ENCODE data around the gene NPLOC4. TPM values are rescaled to one million over a fixed set of nuclear protein-coding genes. Genes with fewer than 3 reads are reported as not detected.

The NPLOC4 gene
- total and polyA plus RNA-seq, 2 of the 13 experiments (the other 11 are each of a cell fraction or from before 2014, with no cell fraction given), result 57.0 to 97.0 TPM

- no peak for TF ChIP-seq RAD21 (CRISPR knock-in tag; IDR thresholded peaks at IDR 0.05)
- no peak for TF ChIP-seq ZNF143 (CRISPR knock-in tag; IDR thresholded peaks at IDR 0.05)
- no peak for TF ChIP-seq SMARCC2 (IDR thresholded peaks at IDR 0.05)
- no peak for TF ChIP-seq ZFYVE20 (CRISPR knock-in tag; IDR thresholded peaks at IDR 0.05; ENCODE audit: borderline replicate concordance, low read depth)
- no peak for TF ChIP-seq ARID3A (IDR thresholded peaks at IDR 0.05; ENCODE audit: low read depth, low read length)
- TF ChIP-seq MTF2 (CRISPR knock-in tag; IDR thresholded peaks at IDR 0.05; ENCODE audit: borderline replicate concordance), result no peak
- no peak for TF ChIP-seq ZNF329 (CRISPR knock-in tag; IDR thresholded peaks at IDR 0.05; ENCODE audit: low read depth)
- no peak for TF ChIP-seq ZSCAN30 (CRISPR knock-in tag; IDR thresholded peaks at IDR 0.05)
- no peak for TF ChIP-seq ZNF430 (CRISPR knock-in tag; IDR thresholded peaks at IDR 0.05)
- TF ChIP-seq ZNF350 (CRISPR knock-in tag; IDR thresholded peaks at IDR 0.05; ENCODE audit: borderline replicate concordance, low read depth), result no peak
- TF ChIP-seq DMAP1 (CRISPR knock-in tag; IDR thresholded peaks at IDR 0.05), result 0 out of 2 replicates have a peak, but pooled peaks have one; percentile 20
- TF ChIP-seq ZNF552 (CRISPR knock-in tag; IDR thresholded peaks at IDR 0.05; ENCODE audit: borderline replicate concordance), result no peak
- no peak for TF ChIP-seq E2F5 (CRISPR knock-in tag; conservative IDR thresholded peaks at IDR 0.05)
- peak; percentile 25; the same call in 1 of the 2 replicates for TF ChIP-seq ZGPAT (CRISPR knock-in tag; IDR thresholded peaks at IDR 0.05)
- peak; percentile 69; the same call in 1 of the 2 replicates for TF ChIP-seq SOX5 (CRISPR knock-in tag; IDR thresholded peaks at IDR 0.05; ENCODE audit: borderline replicate concordance)
- peak; percentile 7; the same call in 1 of the 2 replicates for TF ChIP-seq TFAP4 (IDR thresholded peaks at IDR 0.05; ENCODE audit: borderline replicate concordance, low read depth)
- no peak for TF ChIP-seq RFXAP (CRISPR knock-in tag; IDR thresholded peaks at IDR 0.05; ENCODE audit: borderline replicate concordance)
- TF ChIP-seq ZNF30 (CRISPR knock-in tag; IDR thresholded peaks at IDR 0.05), result no peak
- TF ChIP-seq NR3C1 (CRISPR knock-in tag; IDR thresholded peaks at IDR 0.05), result no peak
- TF ChIP-seq ZNF253 (CRISPR knock-in tag; IDR thresholded peaks at IDR 0.05; ENCODE audit: borderline replicate concordance), result no peak
- no peak for TF ChIP-seq NFRKB (IDR thresholded peaks at IDR 0.05)
- no peak for TF ChIP-seq NFIB (CRISPR knock-in tag; IDR thresholded peaks at IDR 0.05; ENCODE audit: borderline replicate concordance)
- TF ChIP-seq TCF7L2 (IDR thresholded peaks at IDR 0.05; ENCODE audit: low read depth, low read length), result no peak
- TF ChIP-seq GMEB1 (CRISPR knock-in tag; IDR thresholded peaks at IDR 0.05; ENCODE audit: borderline replicate concordance), result no peak
- no peak for TF ChIP-seq ZFP36L1 (CRISPR knock-in tag; IDR thresholded peaks at IDR 0.05)
- TF ChIP-seq JDP2 (CRISPR knock-in tag; IDR thresholded peaks at IDR 0.05; ENCODE audit: borderline replicate concordance), result no peak
These were observed 60.2 kb downstream of the NPLOC4 start (continued) for GRCh38 chr17:81576621-81577277.

Measured in HepG2 (cell line).